Thyroid gland (tissue), 4 donors: ENCODE data around the gene CST3.

Experiments
- POLR2A ChIP-seq, 2 donors: fragments of 450-650 bp; IDR thresholded peaks; one replicate each; pipeline ENCODE4 v1.6.1; 2017; ENCODE audit warnings: antibody characterized with exemption in 2 of 2, mild to moderate bottlenecking in 2 of 2, moderate library complexity in 1 of 2
- TF ChIP-seq, protein P1 (sequence below), 6 experiments: fragments of 200-600 bp in 3 of 6; fragments of 450-650 bp in 3 of 6; sonication (generic) in 3 of 6; IDR thresholded peaks; one replicate each; pipeline ENCODE4 v1.5.1; 2016 to 2019; ENCODE audit warnings: antibody characterized with exemption in 6 of 6, mild to moderate bottlenecking in 2 of 6, inconsistent platforms in 1 of 6, moderate library complexity in 1 of 6

DNA sequence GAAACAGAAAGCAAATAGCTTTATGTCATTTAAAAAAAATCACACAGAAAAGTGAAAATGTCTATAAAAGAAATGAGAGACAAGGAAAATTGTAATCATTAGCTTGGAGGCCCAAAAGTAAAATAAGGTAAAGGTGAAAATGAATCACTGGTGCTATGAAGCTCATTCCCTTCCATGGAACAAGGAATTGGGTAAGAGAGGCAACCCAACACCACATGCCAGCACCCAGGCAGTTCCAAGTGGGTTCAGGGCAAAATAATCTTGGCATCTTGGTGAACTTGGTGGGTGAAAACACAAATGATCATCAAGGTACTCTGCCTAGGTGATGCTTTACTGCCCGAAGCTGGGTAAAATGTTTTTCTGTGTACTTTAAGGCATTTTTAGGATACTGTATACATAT lies 34.4 kb upstream of the CST3 start:
- TF ChIP-seq POLR2A (IDR thresholded peaks at IDR 0.05) = no peak
- TF ChIP-seq, protein P1, sequence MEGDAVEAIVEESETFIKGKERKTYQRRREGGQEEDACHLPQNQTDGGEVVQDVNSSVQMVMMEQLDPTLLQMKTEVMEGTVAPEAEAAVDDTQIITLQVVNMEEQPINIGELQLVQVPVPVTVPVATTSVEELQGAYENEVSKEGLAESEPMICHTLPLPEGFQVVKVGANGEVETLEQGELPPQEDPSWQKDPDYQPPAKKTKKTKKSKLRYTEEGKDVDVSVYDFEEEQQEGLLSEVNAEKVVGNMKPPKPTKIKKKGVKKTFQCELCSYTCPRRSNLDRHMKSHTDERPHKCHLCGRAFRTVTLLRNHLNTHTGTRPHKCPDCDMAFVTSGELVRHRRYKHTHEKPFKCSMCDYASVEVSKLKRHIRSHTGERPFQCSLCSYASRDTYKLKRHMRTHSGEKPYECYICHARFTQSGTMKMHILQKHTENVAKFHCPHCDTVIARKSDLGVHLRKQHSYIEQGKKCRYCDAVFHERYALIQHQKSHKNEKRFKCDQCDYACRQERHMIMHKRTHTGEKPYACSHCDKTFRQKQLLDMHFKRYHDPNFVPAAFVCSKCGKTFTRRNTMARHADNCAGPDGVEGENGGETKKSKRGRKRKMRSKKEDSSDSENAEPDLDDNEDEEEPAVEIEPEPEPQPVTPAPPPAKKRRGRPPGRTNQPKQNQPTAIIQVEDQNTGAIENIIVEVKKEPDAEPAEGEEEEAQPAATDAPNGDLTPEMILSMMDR (IDR thresholded peaks at IDR 0.05) = no peak
